Measurements from ENCODE around the gene SLC8A1.

Gene SLC8A1

GRCh38 chr2:40386177-40386576, 65.7 kb downstream of the SLC8A1 start:
- no peak for DNase-seq (ENCODE audit: low read depth, low spot score)

GRCh38 chr2:40384714-40385113, 67.2 kb downstream of the SLC8A1 start:
- no peak for DNase-seq (ENCODE audit: low read depth, low spot score)

- DNase-seq (ENCODE audit: low read depth, low spot score) = no peak
Measured at GRCh38 chr2:40384233-40384632, 67.7 kb downstream of the SLC8A1 start.

GRCh38 chr2:40380721-40381120, 71.2 kb downstream of the SLC8A1 start:
- DNase-seq (ENCODE audit: low read depth, low spot score) = no peak

- DNase-seq (ENCODE audit: low read depth, low spot score) = no peak
Measured at GRCh38 chr2:40380041-40380440, 71.8 kb downstream of the SLC8A1 start.

- no peak for DNase-seq (ENCODE audit: low read depth, low spot score)
Measured at GRCh38 chr2:40374543-40375240, 77.2 kb downstream of the SLC8A1 start.

- no peak for DNase-seq (ENCODE audit: low read depth, low spot score)
Measured at GRCh38 chr2:40373111-40373510, 78.8 kb downstream of the SLC8A1 start.

GRCh38 chr2:40372283-40372985, 79.5 kb downstream of the SLC8A1 start:
- DNase-seq (ENCODE audit: low read depth, low spot score) = no peak

- DNase-seq (ENCODE audit: low read depth, low spot score) = no peak
Measured at GRCh38 chr2:40371525-40372282, 80.2 kb downstream of the SLC8A1 start.

- DNase-seq (ENCODE audit: low read depth, low spot score) = no peak
Measured at GRCh38 chr2:40370007-40370395, 81.9 kb downstream of the SLC8A1 start.

GRCh38 chr2:40369267-40370006, 82.5 kb downstream of the SLC8A1 start:
- DNase-seq (ENCODE audit: low read depth, low spot score) = no peak

- no peak for DNase-seq (ENCODE audit: low read depth, low spot score)
Measured at GRCh38 chr2:40367652-40368051, 84.2 kb downstream of the SLC8A1 start.

- DNase-seq (ENCODE audit: low read depth, low spot score) = no peak
Measured at GRCh38 chr2:40367032-40367431, 84.9 kb downstream of the SLC8A1 start.

GRCh38 chr2:40364151-40364874, 87.6 kb downstream of the SLC8A1 start:
- DNase-seq (ENCODE audit: low read depth, low spot score) = no peak

- DNase-seq (ENCODE audit: low read depth, low spot score) = no peak
Measured at GRCh38 chr2:40363631-40364030, 88.3 kb downstream of the SLC8A1 start.

GRCh38 chr2:40363231-40363630, 88.7 kb downstream of the SLC8A1 start:
- DNase-seq (ENCODE audit: low read depth, low spot score) = no peak

- no peak for DNase-seq (ENCODE audit: low read depth, low spot score)
Measured at GRCh38 chr2:40361478-40361877, 90.4 kb downstream of the SLC8A1 start.

- no peak for DNase-seq (ENCODE audit: low read depth, low spot score)
Measured at GRCh38 chr2:40360652-40361051, 91.2 kb downstream of the SLC8A1 start.

GRCh38 chr2:40359811-40360210, 92.1 kb downstream of the SLC8A1 start:
- DNase-seq (ENCODE audit: low read depth, low spot score) = no peak

- DNase-seq (ENCODE audit: low read depth, low spot score) = no peak
Measured at GRCh38 chr2:40358783-40359182, 93.1 kb downstream of the SLC8A1 start.

GRCh38 chr2:40357667-40358066, 94.2 kb downstream of the SLC8A1 start:
- DNase-seq (ENCODE audit: low read depth, low spot score) = no peak
